GM18526 (cell line): ENCODE data around the gene APOL2.

ENCODE experiments used
- POLR2A ChIP-seq: IDR thresholded peaks from 3 replicates; pipeline ENCODE4 v1.6.1; 2011; ENCODE audit not compliant: insufficient read length; ENCODE audit errors: extremely low read depth

Gene APOL2

GRCh38 chr22:36267896-36268485 is 28.7 kb upstream of the APOL2 start:
- no peak for TF ChIP-seq POLR2A

- no peak for TF ChIP-seq POLR2A
These were observed 27.7 kb upstream of the APOL2 start for GRCh38 chr22:36267058-36267457.

DNA sequence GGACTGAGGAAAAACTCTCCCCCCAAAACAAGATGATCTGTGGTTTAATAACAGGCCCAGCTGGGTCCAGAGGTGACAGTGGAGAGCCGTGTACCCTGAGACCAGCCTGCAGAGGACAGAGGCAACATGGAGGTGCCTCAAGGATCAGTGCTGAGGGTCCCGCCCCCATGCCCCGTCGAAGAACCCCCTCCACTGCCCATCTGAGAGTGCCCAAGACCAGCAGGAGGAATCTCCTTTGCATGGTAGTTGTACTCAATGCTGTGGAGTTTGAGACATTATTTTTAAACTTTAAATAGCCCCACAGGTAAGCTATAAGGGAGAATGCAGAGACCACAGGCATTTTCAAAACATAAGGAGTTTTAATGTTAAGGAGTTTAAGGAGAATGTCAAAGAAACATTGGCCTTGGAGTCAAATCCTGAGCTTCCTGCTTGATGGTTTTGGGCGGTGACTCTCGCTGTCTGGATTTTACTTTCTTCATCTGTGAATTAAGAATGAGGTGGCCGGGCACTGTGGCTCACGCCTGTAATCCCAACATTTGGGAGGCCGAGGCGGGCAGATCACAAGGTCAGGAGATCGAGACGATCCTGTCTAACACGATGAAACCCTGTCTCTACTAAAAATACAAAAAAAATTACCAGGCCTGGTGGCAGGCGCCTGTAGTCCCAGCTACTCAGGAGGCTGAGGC is 20.4 kb upstream of the APOL2 start:
- no peak for TF ChIP-seq POLR2A

GRCh38 chr22:36258701-36259614 is 19.6 kb upstream of the APOL2 start:
- no peak for TF ChIP-seq POLR2A

DNA sequence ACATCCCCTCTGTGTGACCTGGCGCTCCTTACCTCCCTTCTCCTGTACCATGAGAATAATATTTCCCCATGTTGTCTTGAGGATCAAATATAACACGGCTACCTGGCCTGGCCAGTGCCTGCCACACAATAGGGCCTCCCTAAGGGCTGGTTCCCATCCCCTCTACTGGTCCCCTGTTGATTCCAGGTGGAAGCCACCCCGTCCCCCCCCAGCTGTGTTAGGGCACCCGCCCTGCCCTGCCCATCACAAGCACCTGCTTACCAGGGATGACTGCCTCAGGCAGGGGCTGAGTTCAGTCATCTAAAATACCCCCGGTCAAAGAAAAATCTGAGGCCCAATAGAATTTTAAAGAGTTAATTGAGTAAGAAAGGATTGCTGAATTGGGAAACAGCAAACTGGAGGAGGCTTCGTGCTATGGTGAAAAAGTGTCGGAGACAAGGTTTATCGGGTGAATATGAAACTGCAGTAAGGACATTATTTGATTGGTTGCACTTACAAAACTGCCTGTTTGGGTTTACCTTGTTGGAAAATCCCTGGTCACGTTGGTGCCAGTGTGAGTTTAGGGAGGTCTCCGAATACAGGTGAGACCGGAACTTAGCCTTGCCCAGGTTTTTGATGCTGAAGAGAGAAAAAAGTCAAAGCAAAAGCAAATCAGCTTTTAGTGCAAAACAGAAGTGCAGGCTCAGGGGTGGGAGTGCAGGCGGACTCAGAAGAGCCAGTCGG is 18.8 kb upstream of the APOL2 start:
- no peak for TF ChIP-seq POLR2A

DNA sequence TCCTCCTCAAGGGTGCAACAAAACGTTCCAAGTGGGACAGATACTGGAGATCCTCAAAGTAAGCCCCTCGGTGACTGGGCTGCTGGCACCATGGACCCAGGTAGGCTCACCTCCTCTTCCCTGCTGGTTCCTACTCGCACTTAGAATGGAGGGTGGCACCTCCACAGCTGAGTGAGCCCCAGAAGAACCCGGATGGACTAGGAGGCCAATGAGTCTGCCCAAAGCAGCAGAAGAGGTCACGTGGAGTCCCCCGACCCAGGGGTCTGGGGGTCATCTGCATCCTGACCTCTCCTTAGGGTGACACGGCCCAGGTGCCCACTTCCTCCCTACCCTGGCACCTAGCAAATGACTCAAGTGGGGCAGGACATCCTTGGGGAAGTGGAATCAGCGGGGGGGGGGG is 18.0 kb upstream of the APOL2 start:
- TF ChIP-seq POLR2A = no peak

DNA sequence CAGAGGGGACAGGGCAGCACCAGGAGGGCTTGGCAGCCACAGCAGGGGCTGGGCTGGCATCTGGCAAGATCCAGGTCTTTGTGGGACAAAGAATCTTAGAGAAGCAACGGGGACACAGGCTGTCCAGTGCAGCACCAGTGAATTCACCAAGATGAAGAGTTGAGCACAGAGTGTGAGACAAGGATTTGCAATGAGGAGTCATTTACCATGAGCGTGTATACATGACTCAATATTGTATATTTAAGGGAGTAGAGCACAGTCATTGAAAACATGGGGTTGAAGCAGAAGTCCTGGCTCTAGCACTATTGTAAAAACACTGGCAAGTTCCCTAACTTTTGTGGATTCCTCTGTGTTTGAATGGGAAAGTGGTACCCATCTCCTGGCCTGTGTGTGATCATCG is 17.2 kb upstream of the APOL2 start:
- TF ChIP-seq POLR2A = no peak

- no peak for TF ChIP-seq POLR2A
These were observed 14.5 kb upstream of the APOL2 start for GRCh38 chr22:36253523-36254490.

DNA sequence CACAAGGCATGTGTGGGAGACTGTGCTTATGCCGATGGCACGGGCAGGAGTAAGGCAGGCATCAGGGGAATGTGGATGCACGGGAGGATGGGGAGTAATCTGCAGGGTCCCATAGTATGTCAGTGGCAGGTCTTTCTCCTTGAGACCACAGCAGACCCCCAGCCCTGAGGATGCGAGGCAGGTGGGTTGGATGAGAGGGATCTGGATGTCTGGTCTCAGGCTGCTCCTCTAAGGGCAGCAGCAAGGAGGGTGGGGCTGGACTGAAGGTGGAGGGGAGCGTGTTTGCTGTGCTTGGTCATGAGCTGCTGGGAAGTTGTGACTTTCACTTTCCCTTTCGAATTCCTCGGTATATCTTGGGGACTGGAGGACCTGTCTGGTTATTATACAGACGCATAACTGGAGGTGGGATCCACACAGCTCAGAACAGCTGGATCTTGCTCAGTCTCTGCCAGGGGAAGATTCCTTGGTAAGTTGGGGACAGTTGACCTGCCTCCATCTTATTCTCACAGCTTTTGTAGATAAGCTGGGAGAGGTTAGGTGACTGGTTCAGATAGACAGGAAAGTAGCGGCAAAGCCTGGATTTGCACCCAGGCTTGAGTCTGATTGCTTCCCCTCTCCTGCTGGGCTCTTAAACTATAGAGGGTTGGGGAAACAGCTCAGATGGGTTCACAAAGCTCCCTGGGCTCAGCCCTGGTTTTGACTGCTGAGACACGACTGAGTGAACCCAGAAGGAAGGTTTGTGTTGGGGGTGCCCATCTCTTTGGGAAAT is 13.6 kb upstream of the APOL2 start, which contains the start of gene APOL1:
Gene APOL1 (plus strand): TSS at position 380 of the 769 bp plus-strand sequence. CDS start 1,823 bp downstream, outside the sequence.
- TF ChIP-seq POLR2A = peak; percentile 50

DNA sequence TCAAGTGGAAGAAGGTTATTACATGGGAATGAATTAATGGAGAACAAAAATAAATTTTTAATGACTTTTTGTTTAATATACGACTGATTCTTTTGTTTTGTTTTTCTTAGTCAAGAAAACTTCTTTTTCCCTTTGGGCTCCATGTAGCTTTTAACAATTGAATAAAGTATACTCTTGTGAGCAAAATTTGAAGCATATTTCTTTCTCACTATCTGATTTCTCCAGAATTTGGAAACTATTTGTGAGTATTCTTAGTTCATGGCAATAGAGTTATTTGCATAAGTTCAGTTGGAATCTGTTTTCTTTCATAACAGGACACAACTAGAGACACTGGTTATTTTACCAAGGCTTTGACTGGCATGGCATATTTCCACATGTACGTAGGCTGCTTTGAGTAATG is 9.8 kb upstream of the APOL2 start:
- no peak for TF ChIP-seq POLR2A

DNA sequence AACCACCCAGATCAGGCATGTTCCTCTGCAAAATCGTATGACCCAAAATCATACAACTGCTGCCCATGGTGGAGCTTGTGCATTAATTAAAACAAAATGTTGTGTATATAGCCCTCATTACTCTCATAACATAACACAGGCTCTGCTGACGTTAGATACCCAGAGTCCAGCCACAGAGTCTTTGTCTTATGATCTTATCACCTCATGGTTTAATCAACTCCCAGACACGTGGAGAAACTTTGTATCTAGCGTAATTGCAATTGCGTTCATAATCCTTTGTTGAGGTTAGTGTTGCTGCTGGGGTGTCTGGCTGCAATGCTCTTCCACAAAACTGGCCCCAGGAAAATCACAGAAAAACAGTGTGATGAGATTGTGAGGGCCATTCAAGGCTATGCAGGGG is 8.6 kb upstream of the APOL2 start:
- no peak for TF ChIP-seq POLR2A

- no peak for TF ChIP-seq POLR2A
These were observed 7.4 kb upstream of the APOL2 start for GRCh38 chr22:36246718-36247117.

DNA sequence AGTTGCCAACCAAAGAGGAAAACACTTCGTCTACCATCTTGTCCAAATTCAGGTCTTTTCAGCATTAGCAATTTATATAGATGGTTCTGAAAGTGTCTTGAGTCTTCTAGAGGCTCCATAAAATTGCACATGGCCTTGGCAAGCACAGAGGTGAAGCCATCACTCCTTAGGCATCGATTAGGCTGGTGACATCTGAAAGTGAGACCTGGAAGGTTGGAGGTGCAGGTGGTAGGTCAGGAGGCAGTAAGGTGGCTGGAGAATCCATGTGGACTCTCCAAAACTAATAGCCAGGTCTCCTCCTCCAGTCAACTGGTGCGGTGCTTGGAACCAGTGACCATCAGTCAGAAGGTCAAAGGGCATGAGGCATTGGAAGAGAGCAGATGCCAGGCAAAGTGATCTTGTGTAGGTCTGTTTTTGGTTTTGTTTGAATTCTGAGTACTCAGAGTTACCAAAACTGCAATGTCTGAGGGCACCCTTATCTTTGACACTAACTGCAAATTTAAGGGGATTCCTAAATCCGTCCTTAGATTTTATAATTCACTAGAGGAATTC is 6.6 kb upstream of the APOL2 start:
- TF ChIP-seq POLR2A = no peak
